ENCODE measurements around the gene NOXA1.

The NOXA1 gene

DNA sequence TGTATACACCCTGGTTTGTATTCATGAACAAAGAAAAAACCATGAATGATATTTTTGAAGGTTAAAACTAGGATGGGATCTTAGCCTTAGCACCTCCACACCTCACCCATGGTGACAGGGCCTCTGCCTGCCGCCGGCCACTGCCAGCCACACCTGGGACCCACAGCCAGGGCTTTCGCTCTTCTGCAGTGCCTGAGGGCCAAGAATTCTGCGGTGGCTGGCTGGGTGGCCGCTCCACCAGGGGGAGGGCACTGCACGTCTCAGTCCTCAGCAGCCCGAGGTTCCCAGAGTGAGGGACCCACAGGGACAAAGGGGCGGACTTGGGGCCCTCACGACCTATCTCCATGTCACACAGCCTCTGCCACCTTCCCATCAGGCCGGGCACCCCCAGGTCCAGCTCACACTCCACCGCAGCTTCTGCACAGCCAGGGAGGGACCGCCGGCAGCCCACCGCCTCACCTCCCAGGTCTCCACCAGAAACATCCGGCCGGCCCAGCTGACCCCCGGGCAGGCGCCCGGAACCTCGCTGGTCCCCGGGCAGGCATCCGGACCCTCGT is 7.1 kb upstream of the NOXA1 start:
- no peak for ATAC-seq (ENCODE audit: low read depth)
- no peaks in the 10 kb centered on the region for H3K27me3 ChIP-seq (ENCODE audit: insufficient read depth, poor library complexity, severe bottlenecking)
- H3K27ac ChIP-seq (ENCODE audit: poor library complexity, severe bottlenecking) = no peak overlapping the region
- no peaks in the 10 kb centered on the region for H3K9me3 ChIP-seq (ENCODE audit: severe bottlenecking)
- no peak overlapping the region for H3K4me3 ChIP-seq (ENCODE audit: severe bottlenecking)
- DNase-seq (ENCODE audit: low spot score) = no peak
- TF ChIP-seq CTCF (IDR thresholded peaks at IDR 0.05; ENCODE audit: poor library complexity, severe bottlenecking) = no peak
- H3K36me3 ChIP-seq (ENCODE audit: low read depth) = 0 out of 2 replicates have a peak, but pooled peaks cover 5% of the 10 kb centered on the region
- peaks cover 22% of the 10 kb centered on the region for H3K4me1 ChIP-seq (ENCODE audit: insufficient read depth, poor library complexity, severe bottlenecking)

GRCh38 chr9:137416563-137417151 is 6.5 kb upstream of the NOXA1 start:
- Histone ChIP-seq H3K9me3 (ENCODE audit: severe bottlenecking) (no peaks in the 10 kb centered on the region), H3K27me3 (ENCODE audit: insufficient read depth, poor library complexity, severe bottlenecking) (no peaks in the 10 kb centered on the region), H3K4me3 (ENCODE audit: severe bottlenecking) (no peak overlapping the region), H3K36me3 (ENCODE audit: low read depth) (0 out of 2 replicates have a peak, but pooled peaks cover 5% of the 10 kb centered on the region), H3K27ac (ENCODE audit: poor library complexity, severe bottlenecking) (no peak overlapping the region), H3K4me1 (ENCODE audit: insufficient read depth, poor library complexity, severe bottlenecking) (peaks cover 19% of the 10 kb centered on the region)
- TF ChIP-seq CTCF (IDR thresholded peaks at IDR 0.05; ENCODE audit: poor library complexity, severe bottlenecking) = no peak
- DNase-seq (ENCODE audit: low spot score) (no peak), ATAC-seq (ENCODE audit: low read depth) (no peak)

DNA sequence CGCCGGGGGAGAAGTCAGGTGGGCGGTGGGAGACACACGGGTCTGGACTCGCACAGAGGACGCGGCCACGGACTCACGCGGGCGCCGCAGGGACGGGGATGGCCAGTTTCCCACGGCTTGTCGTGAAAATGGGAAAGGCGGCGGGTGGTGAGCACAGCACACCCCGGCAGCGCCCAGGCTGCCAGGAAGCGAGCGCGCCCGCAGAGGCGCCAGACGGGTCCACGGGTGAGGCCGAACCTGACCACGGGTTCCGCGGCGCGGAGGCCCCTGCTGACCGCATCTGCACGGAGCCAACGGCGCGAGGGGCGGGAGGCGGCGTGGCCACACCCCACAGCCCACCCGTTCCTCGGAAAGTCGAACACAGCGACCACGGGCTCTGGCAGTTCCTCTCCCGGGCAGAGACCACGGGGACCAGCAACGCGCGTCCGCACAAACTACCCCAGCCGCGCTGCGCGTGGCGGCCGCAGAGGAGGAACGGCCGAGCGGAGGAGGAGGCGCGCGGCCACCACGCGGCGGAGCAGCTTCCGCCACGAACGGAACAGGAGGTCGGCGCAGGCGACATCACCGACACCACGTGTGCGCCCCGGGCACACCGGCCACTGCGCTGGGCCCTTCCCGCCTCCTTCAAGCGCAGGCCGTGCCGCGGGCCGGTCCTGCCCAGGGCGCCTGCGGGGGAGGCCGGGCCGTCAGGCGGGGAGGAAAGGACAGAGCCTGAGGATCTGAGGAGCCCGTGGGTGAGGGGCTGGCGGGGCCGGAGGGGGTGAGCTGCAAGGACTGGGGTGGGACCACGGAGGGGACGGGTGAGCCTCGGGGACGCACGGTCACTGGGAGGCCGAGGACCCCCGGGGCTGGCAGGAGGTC is 5.8 kb upstream of the NOXA1 start:
- Histone ChIP-seq H3K36me3 (ENCODE audit: low read depth) (0 out of 2 replicates have a peak, but pooled peaks cover 5% of the 10 kb centered on the region), H3K27ac (ENCODE audit: poor library complexity, severe bottlenecking) (no peak overlapping the region), H3K4me3 (ENCODE audit: severe bottlenecking) (peak overlapping the region; percentile 8), H3K27me3 (ENCODE audit: insufficient read depth, poor library complexity, severe bottlenecking) (no peaks in the 10 kb centered on the region), H3K4me1 (ENCODE audit: insufficient read depth, poor library complexity, severe bottlenecking) (peaks cover 12% of the 10 kb centered on the region), H3K9me3 (ENCODE audit: severe bottlenecking) (no peaks in the 10 kb centered on the region)
- peak; percentile 22; the same call in 1 of the 3 replicates for ATAC-seq (ENCODE audit: low read depth)
- TF ChIP-seq CTCF (IDR thresholded peaks at IDR 0.05; ENCODE audit: poor library complexity, severe bottlenecking) = no peak
- peak; percentile 65 for DNase-seq (ENCODE audit: low spot score)

GRCh38 chr9:137421838-137422603 is 1.2 kb upstream of the NOXA1 start:
- Histone ChIP-seq H3K36me3 (ENCODE audit: low read depth) (0 out of 2 replicates have a peak, but pooled peaks cover 5% of the 10 kb centered on the region), H3K9me3 (ENCODE audit: severe bottlenecking) (no peaks in the 10 kb centered on the region), H3K4me3 (ENCODE audit: severe bottlenecking) (peak overlapping the region; percentile 98), H3K27ac (ENCODE audit: poor library complexity, severe bottlenecking) (peak overlapping the region; percentile 61), H3K4me1 (ENCODE audit: insufficient read depth, poor library complexity, severe bottlenecking) (peaks cover 19% of the 10 kb centered on the region), H3K27me3 (ENCODE audit: insufficient read depth, poor library complexity, severe bottlenecking) (no peaks in the 10 kb centered on the region)
- TF ChIP-seq CTCF (IDR thresholded peaks at IDR 0.05; ENCODE audit: poor library complexity, severe bottlenecking) = no peak
- DNase-seq (ENCODE audit: low spot score) (no peak), ATAC-seq (ENCODE audit: low read depth) (no peak)
